Inflammatory macrophage (primary cell): ENCODE data around the gene ENTREP1.

Experiments
- DNase-seq, 2 donors: peaks; one replicate each; pipeline ENCODE4 v3.0.0-alpha.2; 2020 to 2022

ENTREP1 gene

DNA sequence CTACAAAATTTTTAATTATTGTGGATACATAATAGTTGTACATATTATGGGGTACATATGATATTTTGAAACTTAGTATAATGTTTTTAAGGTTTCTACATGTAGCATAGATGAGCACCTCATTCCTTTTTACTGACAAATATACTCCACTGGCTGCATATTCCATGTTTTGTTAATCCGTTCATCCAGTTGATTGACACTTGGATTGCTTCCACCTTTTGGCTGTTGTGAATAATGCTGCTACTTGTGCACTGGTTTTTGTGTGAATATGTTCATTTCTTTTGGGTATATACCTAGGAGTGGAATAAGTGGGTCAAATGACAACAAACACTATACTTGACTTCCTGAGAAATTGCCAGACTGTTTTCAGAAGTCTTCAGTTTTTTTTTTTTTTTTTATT, 2.8 kb upstream of the ENTREP1 start:
- DNase-seq, result no peak

DNA sequence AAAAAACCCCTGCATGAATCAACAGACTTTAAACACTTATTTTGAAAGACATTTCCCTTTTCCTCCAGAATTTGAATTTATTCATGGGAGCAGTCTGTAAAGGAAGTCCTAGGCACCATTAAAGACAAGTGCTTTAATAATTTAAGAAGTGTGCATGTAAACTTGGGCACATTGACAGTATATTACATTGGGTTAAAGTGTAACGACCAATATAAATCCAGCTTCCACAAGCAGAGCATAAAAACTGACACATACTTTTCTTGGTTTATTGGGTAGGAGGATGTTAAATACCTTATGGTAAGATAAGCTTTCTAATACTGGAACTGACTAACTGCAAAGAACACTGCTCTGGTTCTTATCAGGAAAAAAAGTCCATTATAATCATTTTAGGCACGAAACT, 1.2 kb upstream of the ENTREP1 start:
- DNase-seq, result no peak

DNA sequence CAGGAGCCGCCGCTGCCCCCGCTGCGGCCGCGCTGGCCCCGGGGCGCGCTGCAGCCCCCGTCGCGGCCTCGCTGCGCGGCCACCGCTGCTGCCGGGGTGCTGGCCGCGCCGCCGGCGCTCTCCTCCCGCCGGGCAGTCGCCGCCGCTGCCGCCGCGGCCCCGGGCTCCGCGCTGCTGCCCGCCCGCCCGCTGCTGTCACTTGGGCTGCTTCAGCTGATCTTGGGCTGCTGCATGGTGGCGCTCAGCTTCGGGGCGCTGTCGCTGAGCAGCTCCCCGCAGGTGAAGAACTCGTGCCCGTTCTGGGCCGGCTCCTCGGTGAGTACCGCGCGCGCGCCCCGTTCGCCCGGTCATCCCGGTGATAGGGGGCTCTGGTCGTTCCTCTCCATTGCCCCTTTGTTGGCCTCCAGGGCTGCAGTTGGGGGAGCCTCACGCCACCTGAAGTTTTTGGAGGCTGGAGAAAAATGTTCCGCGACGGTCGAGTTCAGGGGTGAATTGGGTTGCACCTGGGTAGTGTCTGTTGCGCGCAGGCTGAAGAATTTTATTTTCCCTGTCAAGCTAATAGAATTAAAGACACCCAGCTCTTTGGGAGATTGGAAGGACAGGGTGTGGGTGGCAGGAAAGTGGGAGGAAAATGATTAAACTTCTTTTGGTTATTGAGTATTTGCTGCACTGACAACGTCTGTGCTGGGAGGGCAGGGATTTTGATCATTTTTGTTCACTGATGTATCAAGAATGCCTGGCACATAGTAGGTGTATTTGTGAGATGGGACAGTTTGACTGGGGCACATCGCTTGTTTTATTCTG, 596 bp downstream of the ENTREP1 start:
- peak in 1 of 2 donors; percentile 20 for DNase-seq

DNA sequence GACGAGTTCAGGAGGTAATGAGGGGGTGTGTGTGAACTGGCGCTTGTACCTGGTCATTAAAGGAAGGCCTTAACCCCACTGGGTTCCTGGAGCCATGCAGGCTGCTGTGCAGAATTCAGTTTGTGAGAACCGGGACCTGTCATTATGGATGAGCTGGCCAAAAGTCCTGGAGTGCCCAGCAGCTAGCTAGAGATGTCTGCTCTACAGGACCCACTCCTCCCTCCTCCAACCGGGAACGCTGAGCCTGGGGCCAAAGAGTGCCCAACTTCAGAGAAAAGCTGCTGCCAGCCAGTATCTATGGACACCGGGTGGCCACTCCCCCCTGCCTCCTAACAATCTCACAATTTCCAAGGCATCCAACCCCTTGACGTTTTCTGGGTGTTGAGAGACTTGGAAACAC, 1.2 kb downstream of the ENTREP1 start:
- DNase-seq, result no peak

DNA sequence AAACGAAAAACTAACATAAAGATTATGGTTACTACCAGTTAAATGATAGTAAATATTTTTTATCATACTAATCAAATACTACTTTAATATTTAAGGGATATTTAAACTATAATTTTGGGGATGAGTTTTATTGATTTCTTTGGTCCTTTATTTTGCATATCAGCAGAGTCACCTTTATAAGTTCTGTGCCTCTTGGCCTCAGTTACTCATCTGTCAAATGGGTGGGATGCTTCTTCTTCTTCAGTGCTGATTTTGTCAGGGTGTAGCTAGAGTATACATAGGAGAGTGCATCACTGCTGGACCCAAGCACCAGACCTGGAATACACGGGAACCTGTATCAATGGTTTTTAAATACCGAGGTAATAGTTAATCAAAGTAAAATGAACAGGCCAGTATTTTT, 5.6 kb downstream of the ENTREP1 start:
- no peak for DNase-seq

DNA sequence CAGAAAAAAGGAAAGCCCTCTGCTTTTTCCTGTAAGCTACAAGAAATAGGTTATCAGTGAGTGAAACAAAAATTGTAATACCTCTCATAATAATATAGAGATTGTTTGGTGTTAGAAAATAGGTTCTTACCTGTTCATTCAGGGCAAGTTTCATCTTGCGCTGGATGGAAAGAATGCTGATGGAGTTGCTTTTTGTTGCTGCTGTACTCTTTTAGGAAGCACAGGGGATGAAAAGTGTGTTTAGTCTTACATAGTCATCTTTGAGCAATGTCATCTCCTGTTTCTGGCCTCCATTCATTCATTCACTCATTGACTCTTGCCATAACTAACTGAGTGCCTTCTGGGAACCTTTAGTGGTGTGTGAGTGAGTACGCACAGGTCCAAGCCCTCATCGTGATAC, 6.4 kb downstream of the ENTREP1 start:
- no peak for DNase-seq

DNA sequence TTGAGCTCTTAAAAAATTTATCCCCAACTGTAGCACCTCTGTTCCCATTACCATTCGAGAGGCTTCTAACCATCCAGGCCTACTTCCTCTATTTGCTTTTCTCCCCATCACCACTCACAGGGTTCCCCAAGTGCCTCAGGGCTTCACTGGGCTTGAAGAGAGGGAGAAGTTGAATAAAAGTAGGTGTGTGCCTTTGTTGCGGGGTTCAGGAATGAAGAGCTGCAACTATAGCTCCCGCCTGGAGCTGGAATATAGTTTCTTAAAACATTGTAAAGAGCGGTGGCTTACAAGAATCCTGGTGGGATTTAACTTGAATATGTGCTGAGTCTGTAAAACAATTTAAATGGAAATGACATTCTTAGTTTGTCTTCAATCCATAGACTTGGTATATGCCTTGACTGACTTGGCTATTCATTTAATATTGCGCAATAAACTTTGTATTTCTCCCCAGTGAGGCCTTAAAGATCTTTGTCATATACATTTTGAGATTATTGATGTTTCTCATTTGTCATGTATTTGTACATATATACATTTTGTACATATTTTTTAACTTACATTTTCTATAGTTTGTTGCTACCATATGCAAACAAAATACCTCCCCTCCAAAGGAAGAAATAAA, 7.2 kb downstream of the ENTREP1 start:
- no peak for DNase-seq

DNA sequence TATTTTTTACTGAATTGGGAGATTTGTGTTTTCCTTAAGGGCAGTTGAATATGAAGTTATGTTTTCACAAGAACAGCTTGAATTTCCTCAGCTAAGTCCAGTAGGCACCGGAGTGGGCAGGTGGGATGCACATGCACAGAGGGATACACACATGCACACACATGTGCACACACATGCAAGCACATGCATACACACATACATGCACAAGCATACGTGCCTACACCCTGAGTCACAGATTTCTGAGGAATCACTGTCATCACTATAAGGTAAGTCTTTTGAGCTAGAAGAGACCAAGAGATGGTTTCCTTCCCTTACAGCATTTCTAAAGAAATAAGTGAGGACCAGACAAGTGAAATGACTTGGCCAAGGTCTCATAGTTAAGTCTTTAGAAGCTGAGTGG, 8.7 kb downstream of the ENTREP1 start:
- DNase-seq, result no peak

DNA sequence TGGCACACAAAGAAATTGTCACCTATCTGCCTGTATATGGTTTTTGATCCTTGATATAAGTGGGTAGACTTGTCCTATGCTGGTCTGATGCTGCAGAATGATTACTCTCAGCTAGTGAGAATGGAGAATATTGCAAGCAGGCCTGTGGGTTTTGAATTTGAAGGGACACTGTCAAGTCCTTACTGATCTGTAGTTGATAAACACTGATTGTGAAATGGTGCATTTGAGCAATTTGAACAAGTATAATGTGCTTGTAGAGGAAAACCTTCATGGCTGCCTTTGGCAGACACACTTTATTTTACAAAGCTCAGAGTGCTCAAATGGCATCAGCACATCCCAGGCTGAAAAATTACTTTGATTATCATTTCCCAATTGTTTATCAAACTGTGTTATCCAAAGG, 9.3 kb downstream of the ENTREP1 start:
- DNase-seq, result no peak

DNA sequence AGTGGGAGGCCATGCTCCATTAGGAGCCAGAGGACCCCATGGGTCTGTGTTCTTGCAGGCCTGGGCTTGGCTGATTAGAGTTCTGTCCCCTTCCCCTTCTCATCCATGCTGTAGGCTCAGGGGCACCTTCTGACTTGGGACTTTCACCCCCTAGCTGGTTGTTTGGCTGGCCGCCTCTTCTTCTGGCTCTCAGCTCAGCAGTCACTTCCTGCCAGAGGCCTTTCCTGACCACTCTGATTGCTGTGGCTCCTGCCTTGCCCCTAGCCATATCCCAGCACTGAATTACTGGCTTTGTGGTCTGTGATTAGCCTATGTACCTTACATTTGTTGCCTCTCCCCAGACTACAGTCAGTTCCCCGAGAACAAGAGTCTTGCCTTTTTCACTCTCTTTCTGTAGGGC, 14.6 kb downstream of the ENTREP1 start:
- DNase-seq, result no peak

DNA sequence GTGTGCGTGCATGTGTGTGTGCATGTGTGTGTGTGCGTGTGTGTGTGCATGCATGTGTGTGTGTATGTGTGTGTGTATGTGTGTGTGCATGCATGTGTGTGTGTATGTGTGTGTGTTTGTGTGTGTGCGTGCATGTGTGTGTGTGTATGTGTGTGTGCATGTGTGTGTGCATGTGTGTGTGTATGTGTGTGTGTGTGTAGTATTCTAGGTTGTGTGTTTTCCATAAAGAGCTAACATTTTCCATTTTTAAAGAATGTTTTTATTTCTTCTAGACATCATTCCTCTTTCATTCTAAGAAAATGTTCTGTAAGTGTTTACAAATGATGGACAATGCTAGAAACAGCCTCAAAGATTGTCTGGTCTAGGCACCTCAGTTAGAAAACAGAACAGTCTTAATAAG, 15.6 kb downstream of the ENTREP1 start:
- DNase-seq, result no peak

DNA sequence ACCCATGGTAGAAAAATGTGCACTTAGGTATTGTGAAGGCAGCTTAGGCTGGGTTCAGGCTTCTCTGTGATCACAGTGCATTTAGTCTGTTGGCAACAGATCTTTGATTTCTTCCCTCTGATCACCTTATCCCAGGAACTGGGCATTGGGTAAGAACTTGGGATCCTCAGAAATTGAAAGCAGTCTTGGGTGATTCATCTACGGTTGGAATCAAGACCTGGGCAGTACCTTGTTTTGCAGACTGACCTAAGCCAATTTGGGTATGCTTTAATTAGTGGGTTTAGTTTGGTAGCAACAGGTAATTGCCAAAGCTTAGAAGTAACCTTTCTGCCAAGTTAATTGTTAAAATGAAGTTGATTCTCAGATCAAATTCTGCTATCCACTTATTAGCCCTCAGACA, 17.8 kb downstream of the ENTREP1 start:
- DNase-seq, result no peak

DNA sequence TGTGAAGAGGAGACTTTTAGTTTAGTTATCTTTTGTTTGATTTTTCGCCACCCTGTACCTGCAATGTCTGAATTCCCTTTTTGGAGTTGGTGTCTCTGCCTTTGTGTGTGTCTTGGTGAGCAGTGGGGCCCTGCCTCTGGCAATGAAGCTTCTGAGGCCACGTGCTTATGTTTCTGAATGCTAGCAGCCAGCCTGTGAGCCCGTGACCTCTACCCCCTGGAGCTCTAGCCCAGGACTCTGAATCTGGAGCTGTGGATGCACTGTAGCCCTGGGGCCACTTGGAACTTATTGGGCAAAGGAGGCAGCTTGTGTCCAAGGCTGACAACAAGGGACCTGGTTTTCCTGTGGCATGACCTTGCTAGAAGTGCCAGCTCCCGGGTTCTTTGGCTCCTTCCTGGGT, 19.4 kb downstream of the ENTREP1 start:
- no peak for DNase-seq

DNA sequence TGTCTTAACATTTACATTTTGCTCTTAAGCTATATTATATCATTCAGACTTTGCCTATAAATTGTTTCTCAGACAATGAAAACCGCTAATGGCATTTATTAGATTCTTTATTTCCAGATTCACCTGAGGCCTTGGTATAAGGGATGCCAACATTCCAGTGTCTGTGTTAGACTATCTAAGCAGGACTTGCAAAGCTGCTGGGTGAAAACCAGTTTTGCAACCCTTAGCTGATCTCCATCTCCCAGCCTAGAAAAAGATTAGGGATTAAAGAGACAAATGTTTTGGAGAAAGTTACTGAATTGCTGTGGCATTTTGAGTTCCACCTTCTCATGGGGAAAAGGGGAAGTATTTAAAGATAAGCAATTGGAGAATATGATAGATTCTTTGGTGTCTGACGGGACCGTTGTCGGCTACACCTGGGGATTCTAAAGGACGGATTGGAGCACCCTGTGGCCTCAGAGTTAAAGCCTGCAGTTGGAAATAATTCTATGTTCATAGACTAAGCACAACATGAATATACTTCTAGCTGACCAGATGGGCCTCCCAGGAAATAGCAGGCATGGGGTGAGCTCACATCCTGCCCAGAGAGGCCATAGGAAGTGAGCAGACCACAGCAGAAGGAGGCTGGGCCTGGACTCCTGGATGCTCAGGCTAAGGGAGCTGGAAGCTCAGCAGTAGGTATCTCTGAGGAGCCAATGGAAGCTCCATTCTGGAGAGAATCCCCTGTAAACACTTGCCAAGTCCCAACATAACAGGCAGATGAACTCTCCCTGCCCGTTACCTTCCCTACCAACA, 21.8 kb downstream of the ENTREP1 start:
- no peak for DNase-seq

DNA sequence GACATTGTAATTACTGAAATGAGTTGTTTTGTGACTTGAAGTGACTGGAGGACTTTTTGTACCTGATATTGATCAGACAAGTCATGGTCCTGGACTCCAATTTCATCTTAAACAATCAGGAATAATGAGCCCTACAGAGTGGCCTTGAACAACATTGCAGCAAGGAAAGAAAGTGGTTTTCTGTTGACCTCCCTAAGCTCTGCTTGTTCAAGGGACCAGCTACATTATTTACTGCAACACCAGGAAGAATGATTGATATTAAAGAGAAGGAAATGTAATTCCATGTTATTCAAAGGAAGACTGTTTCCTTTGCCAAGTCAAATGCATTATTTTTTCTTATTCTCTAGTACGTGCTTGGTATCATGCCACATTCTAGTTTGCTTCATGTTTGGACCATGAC, 22.6 kb downstream of the ENTREP1 start:
- no peak for DNase-seq

DNA sequence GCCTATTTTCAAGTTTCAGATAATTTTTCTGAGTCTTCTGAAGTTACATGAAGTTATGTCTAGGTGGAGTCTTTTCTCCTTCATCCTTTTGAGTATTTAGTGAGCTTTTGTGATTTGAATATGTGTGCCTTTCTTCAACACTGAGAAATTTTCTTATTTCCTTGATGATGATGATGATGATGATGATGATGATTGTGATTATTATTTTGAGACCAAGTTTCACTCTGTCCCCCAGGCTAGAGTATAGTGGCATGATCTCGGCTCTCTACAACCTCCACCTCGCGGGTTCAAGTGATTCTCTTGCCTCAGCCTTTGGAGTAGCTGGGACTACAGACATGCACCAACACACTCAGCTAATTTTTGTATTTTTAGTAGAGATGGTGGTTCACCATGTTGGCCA, 26.2 kb downstream of the ENTREP1 start:
- no peak for DNase-seq

DNA sequence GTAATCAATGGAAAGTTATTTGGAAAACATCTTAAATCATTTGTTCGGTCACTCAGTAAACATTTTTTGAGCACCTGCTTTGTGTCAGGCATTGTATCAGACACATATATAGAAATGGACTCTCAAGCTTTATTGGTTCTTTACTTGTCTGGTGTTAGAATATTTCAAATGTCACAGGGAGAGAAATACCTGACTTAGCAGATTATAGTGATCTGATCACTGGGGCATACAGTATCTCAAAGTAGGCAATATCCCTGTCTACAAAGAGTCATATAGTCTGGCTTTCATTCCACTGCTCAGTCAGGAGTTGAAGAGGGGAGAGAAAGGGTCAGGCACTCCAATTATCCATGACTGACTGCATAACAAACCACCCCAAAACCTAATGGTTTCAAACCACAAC, 30.2 kb downstream of the ENTREP1 start:
- DNase-seq, result no peak

DNA sequence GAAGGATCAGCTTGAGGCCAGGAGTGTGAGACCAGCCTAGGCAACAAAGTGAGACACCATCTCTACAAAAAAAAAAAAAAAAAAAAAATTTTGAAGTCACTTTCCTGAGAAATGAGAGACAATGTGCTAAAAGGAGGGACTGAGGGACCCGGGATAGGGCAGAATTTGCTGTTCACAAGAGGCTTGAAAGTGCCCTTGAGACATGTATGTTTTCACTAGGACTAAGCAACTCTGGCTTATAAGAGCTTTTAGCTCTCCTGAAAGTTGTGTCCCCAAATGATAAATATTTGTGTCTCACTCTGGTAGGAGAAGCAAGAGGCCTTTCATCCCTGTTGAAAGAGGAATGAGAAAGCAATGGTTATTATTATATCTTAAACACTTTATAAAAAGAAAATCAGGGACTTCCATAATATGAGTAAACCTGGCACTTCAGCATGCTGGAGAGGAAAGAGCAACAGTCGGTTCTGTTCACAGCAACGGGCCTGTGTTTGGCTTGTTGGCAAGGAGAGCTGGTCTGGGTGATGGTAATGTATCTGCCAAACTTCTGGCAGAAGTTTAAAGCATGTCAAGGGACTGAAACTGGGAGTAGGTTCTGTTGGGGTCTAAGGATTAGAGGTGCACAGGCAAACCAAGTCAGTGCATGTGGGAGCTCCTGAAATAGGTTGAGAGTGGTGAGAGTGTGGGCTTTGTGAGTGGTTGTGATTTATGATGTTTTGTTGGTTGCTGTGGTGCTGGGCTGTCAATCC, 32.2 kb downstream of the ENTREP1 start:
- DNase-seq, result no peak

DNA sequence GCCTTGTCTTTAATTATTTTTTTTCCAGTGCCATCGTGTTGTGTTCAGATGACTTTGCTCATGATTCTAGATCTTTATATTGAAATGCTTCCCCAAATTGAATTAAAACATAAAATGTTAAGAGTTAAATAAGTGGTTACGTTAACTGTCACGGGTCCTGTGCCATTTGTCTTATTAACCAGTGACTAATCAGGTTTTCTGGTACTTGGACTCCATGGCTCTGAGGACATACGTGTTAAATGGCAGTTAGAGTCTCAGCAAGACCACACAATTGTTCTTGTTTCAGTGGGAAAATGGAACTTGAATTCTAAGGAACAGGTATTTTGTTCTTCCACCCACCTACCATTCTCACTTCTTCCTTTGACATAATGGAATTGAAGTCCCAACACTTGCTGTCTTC, 32.8 kb downstream of the ENTREP1 start:
- DNase-seq, result no peak

DNA sequence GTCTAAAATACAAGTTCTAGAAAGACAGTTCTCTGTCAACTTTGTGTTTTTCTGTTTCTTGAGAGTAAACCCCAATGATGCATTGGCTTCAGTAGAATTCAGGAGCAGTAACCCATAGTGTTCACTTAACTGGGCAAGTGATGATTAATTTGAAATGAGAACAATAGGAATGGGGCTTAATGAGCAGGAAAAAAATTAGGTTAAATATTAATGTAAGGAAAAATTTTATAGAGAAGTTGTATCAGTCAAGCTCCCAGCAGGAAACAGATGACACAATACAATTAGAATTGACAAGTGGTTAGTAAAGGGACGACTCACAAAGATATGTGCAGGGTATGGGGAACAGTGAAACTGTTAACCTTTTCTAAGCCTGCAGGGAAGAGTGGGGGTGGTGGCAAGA, 38.2 kb downstream of the ENTREP1 start:
- no peak for DNase-seq

DNA sequence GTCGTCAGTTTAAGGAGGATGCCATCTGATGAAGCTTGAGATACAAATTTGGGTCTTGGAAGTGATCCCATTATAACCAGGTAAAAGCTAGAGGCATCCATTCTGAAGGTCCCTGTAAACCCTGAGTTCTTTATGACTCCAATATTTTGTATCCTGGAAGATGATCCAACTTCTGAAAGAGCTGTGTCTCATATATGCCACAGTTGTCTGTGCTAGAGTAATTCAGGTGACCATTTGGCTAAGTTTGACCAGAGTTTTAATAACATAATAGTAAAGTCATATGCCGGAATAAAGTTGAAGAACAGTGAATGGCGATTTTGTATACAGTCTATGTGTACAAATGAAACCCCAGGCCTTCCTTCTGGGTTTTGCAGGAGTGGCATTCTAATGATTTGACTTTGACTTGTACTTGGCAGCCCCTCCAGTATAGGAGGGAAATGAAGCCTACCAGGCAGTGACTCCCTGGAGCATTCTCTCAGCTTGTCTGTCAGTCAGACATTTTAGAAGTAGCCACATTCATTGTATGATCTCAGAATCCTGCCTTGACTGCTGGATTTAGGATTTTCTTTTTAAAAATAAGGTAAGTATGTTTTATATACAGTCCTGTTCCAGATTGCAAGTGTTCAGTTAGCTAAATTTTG, 39.6 kb downstream of the ENTREP1 start:
- no peak for DNase-seq

DNA sequence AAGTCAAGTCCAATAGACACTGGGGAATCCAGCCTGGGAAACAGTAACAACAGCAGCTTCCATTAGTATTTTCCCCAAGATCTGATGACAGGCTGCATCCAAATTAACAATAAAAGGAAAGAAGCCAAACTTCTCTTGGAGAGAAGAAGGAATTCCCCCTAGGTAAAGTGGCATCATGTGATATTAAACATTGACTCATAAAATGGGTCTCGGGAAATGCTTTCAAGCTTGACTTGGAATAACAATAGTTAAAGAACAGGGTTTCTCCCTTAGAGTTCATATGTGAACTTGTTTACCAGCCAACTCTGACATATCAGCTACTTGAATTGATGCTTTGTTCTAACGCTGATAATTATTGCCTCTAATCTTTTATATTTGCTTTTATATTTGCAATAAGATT, 45.4 kb downstream of the ENTREP1 start:
- no peak for DNase-seq

DNA sequence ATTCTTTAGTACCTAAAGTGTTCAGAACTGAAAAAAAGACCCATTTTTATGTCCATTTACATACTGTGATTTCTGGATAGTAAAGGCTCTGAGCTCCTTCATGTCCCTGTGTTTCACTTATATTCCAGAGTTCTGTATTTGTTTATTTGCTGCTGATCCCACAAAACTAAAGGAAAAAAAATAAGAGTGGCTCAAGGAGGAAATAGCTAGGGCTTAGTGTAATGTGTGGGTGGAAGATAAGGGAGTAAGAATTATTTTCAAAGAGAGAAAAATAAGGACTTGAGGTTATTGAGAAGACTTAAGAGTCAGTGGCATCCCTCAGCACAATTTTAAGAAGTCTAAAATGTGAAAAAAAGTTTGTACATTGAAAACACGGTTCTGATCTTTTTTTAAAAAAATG, 46.0 kb downstream of the ENTREP1 start:
- DNase-seq, result no peak
